H1 (cell line): ENCODE results near the gene TEX2. TPM values are rescaled to one million over a fixed set of nuclear protein-coding genes. Genes with fewer than 3 reads are reported as not detected.

Experiments used
- CBX8 ChIP-seq: fragments of 300-800, 300-1000 bp; sonication (generic); IDR thresholded peaks from 2 replicates; pipeline ENCODE4 v1.7.1; 2016; ENCODE audit warnings: low read depth, low read length, borderline replicate concordance
- NANOG ChIP-seq: IDR thresholded peaks from 2 replicates; pipeline ENCODE4 v1.6.1; 2011; ENCODE audit warnings: low read length, low read depth, mild to moderate bottlenecking, inconsistent platforms; ENCODE audit not compliant: insufficient read depth, poor library complexity, severe bottlenecking
- polyA plus RNA-seq, 7 experiments: library from polyadenylated mRNA; depleted of rRNA in 3 of 7; stranded (reverse) in 5 of 7; unstranded in 2 of 7; fragments of >200 nt in 5 of 7; fragments of 200-250 nt in 2 of 7; gene quantifications; 1 replicate in 5 of 7; 2 replicates in 1 of 7; 4 replicates in 1 of 7; pipeline versions ENCODE4 v1.2.1 to v1.2.3, GENCODE V29; 2011 to 2013; ENCODE audit warnings: missing spikeins in 2 of 7, mixed read lengths in 2 of 7
- total RNA-seq: library from RNA; stranded (reverse); fragmentation: NEBNext Ultra II Directional; extraction: Animal tissue kit (Norgen Biotek cat#: 25700); gene quantifications from 2 replicates; pipeline ENCODE4 v1.2.1, GENCODE V29; 2021

TEX2 gene
- total and polyA plus RNA-seq, 2 of the 8 experiments (the other 6 are each of a cell fraction or from before 2014, with no cell fraction given) = 6.1 to 15.6 TPM

DNA sequence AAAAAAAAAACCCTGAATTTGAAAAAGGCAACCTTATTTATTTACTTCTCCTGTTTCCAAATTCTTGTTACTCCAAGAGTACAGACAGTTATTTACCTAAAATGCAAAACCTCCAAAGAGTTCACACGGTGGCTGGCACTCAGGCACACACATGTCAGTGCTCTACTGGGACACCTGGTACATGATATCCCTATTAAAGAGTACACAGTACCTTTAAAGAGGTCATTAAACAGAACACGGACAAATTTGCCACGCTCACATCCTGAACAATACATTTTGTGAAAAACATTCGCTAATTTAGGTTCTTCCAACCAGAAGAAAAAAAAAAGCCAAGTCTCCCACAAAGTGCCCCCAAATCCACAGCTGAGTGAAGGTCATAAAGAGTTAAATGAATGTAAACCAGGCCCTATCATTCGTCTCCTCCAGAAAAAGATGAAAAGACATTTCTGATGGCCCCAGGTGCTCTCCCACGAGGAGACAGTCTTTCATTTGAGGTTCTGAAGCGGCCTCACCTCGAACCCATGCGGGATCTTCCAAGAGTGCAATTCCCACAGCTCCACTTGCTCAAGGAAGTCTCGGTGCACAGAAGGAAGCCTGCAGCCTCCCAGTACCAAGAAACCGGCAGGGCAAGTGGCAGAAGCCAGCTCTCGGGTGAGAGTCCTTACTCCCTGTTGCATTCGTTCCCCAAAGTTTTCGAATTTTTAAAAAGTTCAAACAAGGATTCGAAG lies 134.1 kb downstream of the TEX2 start (continued):
- TF ChIP-seq CBX8 = no peak
- TF ChIP-seq NANOG = no peak
